Uterus (tissue), 2 donors: ENCODE results near the gene LMO7.

Source experiments
- CTCF ChIP-seq, 4 experiments: fragments of 200-600 bp in 2 of 4; fragments of 450-650 bp in 2 of 4; sonication (generic) in 2 of 4; IDR thresholded peaks; one replicate each; pipeline ENCODE4 v1.5.1; 2016 to 2019; ENCODE audit warnings: antibody characterized with exemption in 4 of 4, mild to moderate bottlenecking in 2 of 4, moderate library complexity in 1 of 4
- POLR2A ChIP-seq, 2 donors: fragments of 450-650 bp; IDR thresholded peaks; one replicate each; pipeline ENCODE4 v1.6.1; 2016; ENCODE audit warnings: antibody characterized with exemption in 2 of 2, mild to moderate bottlenecking in 1 of 2, moderate library complexity in 1 of 2

- TF ChIP-seq CTCF (IDR thresholded peaks at IDR 0.05) (no peak), POLR2A (IDR thresholded peaks at IDR 0.05) (no peak)
These were observed 154.3 kb downstream of the LMO7 start for GRCh38 chr13:75790198-75790970.
